GM20000 (cell line): Measurements from ENCODE around the gene TBATA.

ENCODE experiments used
- DNase-seq: peaks from one replicate; pipeline ENCODE4 v3.0.0; 2012; ENCODE audit warnings: low spot score
- TF ChIP-seq, protein P1 (sequence below): IDR thresholded peaks from 2 replicates; pipeline ENCODE4 v1.5.1; 2012; ENCODE audit warnings: mild to moderate bottlenecking, control low read depth; ENCODE audit errors: extremely low read depth, missing control alignments

TBATA gene

DNA sequence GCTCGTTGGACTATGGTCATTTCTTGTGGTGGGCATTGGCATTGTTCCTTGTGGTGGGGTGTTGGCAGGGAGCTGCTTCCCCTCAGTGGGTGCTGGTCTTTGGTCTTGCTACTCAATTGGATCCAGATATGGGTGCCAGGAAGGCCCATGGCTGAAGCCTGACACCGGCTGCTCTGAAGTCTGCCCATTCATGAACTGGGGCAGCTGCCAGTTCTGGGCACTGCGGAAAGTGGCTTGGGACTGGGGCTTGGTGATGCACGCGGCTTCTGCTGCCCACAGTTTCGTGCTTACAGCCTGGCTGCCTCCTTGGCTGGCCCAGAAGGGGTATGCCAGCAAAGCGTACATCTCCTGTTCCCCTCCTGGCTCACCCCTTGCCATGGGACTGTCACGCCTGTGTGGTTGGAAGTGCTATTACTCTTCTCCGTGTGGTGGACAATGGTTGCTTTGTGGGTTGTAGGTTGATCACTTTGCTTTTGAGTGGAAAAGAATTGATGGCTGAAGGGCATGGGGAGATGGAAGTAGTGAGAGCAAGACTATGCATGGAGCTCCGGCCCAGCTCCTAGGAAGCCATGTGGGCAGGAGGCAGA lies 58.2 kb downstream of the TBATA start:
- TF ChIP-seq, protein P1, sequence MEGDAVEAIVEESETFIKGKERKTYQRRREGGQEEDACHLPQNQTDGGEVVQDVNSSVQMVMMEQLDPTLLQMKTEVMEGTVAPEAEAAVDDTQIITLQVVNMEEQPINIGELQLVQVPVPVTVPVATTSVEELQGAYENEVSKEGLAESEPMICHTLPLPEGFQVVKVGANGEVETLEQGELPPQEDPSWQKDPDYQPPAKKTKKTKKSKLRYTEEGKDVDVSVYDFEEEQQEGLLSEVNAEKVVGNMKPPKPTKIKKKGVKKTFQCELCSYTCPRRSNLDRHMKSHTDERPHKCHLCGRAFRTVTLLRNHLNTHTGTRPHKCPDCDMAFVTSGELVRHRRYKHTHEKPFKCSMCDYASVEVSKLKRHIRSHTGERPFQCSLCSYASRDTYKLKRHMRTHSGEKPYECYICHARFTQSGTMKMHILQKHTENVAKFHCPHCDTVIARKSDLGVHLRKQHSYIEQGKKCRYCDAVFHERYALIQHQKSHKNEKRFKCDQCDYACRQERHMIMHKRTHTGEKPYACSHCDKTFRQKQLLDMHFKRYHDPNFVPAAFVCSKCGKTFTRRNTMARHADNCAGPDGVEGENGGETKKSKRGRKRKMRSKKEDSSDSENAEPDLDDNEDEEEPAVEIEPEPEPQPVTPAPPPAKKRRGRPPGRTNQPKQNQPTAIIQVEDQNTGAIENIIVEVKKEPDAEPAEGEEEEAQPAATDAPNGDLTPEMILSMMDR, result no peak
- no peak for DNase-seq

DNA sequence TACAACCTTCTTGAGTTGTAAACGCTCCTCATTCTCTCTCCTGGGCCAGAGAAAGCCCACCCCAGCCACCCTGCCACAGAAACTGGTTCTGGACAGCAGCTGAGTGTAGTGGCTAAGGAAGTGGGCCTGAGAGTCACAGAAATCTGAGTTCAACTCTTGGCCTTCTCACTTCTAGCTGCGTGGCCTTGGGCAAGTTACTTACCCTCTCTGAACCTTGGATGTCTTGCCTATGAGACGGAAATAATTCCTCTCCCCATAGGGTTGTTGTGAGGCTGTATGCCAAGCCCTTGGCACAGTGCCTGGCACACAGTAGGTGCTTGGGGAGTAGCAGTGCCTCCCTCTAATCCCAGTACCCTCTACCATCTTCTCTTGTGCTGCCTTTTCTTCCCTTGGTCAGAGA lies 61.4 kb downstream of the TBATA start:
- DNase-seq, result no peak
- TF ChIP-seq, protein P1, result no peak

DNA sequence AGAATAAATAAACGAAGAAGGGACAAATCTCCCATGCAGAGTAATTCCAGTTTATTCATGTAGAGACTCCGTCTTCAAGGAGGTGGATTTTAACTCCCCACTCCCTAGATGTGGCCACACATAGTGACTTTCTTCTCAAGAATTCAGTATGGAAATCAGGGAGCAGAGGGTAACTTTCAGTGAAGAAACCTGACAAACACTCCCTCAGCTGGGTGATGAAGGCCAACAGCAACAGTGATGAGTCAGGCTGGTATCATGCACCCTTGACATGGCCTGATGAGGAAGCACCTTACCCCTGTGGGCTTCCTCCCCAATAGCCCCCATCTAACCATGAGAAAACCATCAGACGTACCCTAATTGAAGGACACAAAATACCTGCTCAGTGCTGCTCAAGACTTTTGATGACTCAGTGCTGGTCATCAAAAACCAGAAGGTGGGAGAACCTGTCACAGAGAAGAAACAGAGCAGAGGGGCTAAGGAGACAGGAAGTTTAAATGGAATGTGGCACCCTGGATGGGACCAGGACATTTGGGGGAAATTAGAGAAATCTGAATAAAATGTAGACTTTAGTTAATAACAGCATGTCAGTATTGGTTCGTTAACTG lies 62.3 kb downstream of the TBATA start:
- DNase-seq, result no peak
- TF ChIP-seq, protein P1, result no peak
